HCT116 (cell line): ENCODE measurements around the gene RNH1. TPM values are rescaled to one million over a fixed set of nuclear protein-coding genes. Genes with fewer than 3 reads are reported as not detected.

ENCODE experiments used
- ATAC-seq: fragments of 200-7000 bp; cut with Tn5 transposase; 2 replicates; pipeline ENCODE4 v1.9.1; 2020; ENCODE audit warnings: mild to moderate bottlenecking, moderate library complexity
- BruUV-seq: library from RNA; stranded (reverse); fragments of 400-500 nt; replicated peaks from 2 replicates; lab custom pipeline; 2021; lab: Mats Ljungman, UMichigan
- CTCF ChIA-PET: fragments of 300-600 bp; sonication (Branson Sonifier 250); formaldehyde crosslinking; loops from one replicate; lab custom pipeline; 2021; ENCODE audit warnings: antibody characterized with exemption; lab: Charles Lee
- POLR2A ChIA-PET: fragments of 300-600, 350-600 bp; sonication (Branson Sonifier 250); formaldehyde crosslinking; loops from one replicate; lab custom pipeline; 2021; ENCODE audit warnings: antibody characterized with exemption; lab: Charles Lee
- RAD21 ChIA-PET, 2 experiments: fragments of 300-600 bp; sonication (Branson Sonifier 250); formaldehyde crosslinking; loops; one replicate each; lab custom pipeline; 2023; ENCODE audit warnings: low total read pairs in 2 of 2; ENCODE audit not compliant: uncharacterized antibody in 2 of 2, unreplicated experiment in 2 of 2, low non-redundant PET in 1 of 2; lab: Charles Lee
- DNase-seq: peaks from one replicate; pipeline ENCODE4 v3.0.0-alpha.2; 2010; ENCODE audit warnings: low read depth, low spot score
- H2AFZ ChIP-seq: fragments of 200-600 bp; shearing (Covaris generic), sonication (generic); 2 replicates; pipeline ENCODE4 v1.6.1; 2017; ENCODE audit warnings: low read depth, mixed run types, mixed read lengths, antibody characterized with exemption, low read length; ENCODE audit not compliant: poor library complexity, severe bottlenecking
- H3K27ac ChIP-seq: 2 replicates; pipeline ENCODE4 v1.5.1; 2012; ENCODE audit warnings: low read depth, low read length
- H3K27me3 ChIP-seq: fragments of 200-600 bp; sonication (generic); 2 replicates; pipeline ENCODE4 v1.6.1; 2016; ENCODE audit warnings: mixed run types, low read length, mixed read lengths; ENCODE audit not compliant: insufficient read depth
- H3K36me3 ChIP-seq, 2 experiments: fragments of 200-500 bp in 1 of 2; fragments of 200-600 bp in 1 of 2; sonication (Bioruptor generic) in 1 of 2; sonication (generic) in 1 of 2; 2 replicates each; pipeline versions ENCODE4 v1.5.1 to v1.6.1; 2014 to 2016; ENCODE audit warnings: low read length in 2 of 2, inconsistent platforms in 1 of 2, mixed read lengths in 1 of 2, mixed run types in 1 of 2; ENCODE audit not compliant: insufficient read depth in 2 of 2, control insufficient read depth in 1 of 2
- H3K4me1 ChIP-seq, 2 experiments: fragments of 200-600 bp in 1 of 2; sonication (generic) in 1 of 2; 2 replicates each; pipeline versions ENCODE4 v1.5.1 to v1.6.1; 2012 to 2017; ENCODE audit warnings: low read length in 2 of 2, inconsistent platforms in 1 of 2, mild to moderate bottlenecking in 1 of 2, mixed read lengths in 1 of 2, mixed run types in 1 of 2, moderate library complexity in 1 of 2; ENCODE audit not compliant: insufficient read depth in 2 of 2, control insufficient read depth in 1 of 2
- H3K4me2 ChIP-seq: fragments of 200-600 bp; sonication (generic); 2 replicates; pipeline ENCODE4 v1.6.1; 2017; ENCODE audit warnings: mixed run types, low read length, mixed read lengths
- H3K4me3 ChIP-seq, 2 experiments: fragments of 200-600 bp in 1 of 2; sonication (generic) in 1 of 2; replicated peaks in 1 of 2; 2 replicates each; pipeline ENCODE4 v1.5.1; 2011 to 2016; ENCODE audit warnings: low read length in 2 of 2, control low read depth in 1 of 2, low read depth in 1 of 2, mild to moderate bottlenecking in 1 of 2, mixed read lengths in 1 of 2, mixed run types in 1 of 2
- H3K79me2 ChIP-seq: fragments of 200-600 bp; sonication (generic); 2 replicates; pipeline ENCODE4 v1.6.1; 2017; ENCODE audit warnings: mild to moderate bottlenecking, mixed run types, low read length, moderate library complexity, mixed read lengths; ENCODE audit not compliant: insufficient read depth
- H3K9ac ChIP-seq: fragments of 200-600 bp; sonication (generic); 2 replicates; pipeline ENCODE4 v1.6.1; 2016; ENCODE audit warnings: low read length, mixed read lengths
- H3K9me2 ChIP-seq: fragments of 200-600 bp; sonication (generic), shearing (Covaris generic); 2 replicates; pipeline ENCODE4 v1.6.1; 2017; ENCODE audit warnings: mixed run types, mild to moderate bottlenecking, moderate library complexity; ENCODE audit not compliant: insufficient read depth
- H3K9me3 ChIP-seq, 2 experiments: fragments of 200-500 bp in 1 of 2; fragments of 200-600 bp in 1 of 2; sonication (Bioruptor generic) in 1 of 2; sonication (generic) in 1 of 2; 2 replicates each; pipeline ENCODE4 v1.6.1; 2014 to 2017; ENCODE audit warnings: low read length in 2 of 2, mixed read lengths in 2 of 2, inconsistent platforms in 1 of 2, low read depth in 1 of 2, mild to moderate bottlenecking in 1 of 2, mixed run types in 1 of 2, moderate library complexity in 1 of 2; ENCODE audit not compliant: control insufficient read depth in 1 of 2, insufficient read depth in 1 of 2
- H4K20me1 ChIP-seq: fragments of 200-600 bp; sonication (generic), shearing (Covaris generic); 2 replicates; pipeline ENCODE4 v1.6.1; 2017; ENCODE audit warnings: mixed run types, mild to moderate bottlenecking, moderate library complexity; ENCODE audit not compliant: insufficient read depth
- CBX3 ChIP-seq: IDR thresholded peaks from 2 replicates; pipeline ENCODE4 v1.6.1; 2012; ENCODE audit warnings: low read depth
- EZH2phosphoT487 ChIP-seq: fragments of 200-600 bp; IDR thresholded peaks from 2 replicates; pipeline ENCODE4 v1.6.1; 2018; ENCODE audit warnings: antibody characterized with exemption, borderline replicate concordance
- JUND ChIP-seq: IDR thresholded peaks from 2 replicates; pipeline ENCODE4 v1.6.1; 2012
- POLR2A ChIP-seq: IDR thresholded peaks from 2 replicates; pipeline ENCODE4 v1.7.0; 2011; ENCODE audit warnings: borderline replicate concordance; ENCODE audit not compliant: insufficient read depth, insufficient read length; ENCODE audit errors: extremely low read depth
- RAD21 ChIP-seq: IDR thresholded peaks from 2 replicates; pipeline ENCODE4 v1.6.1; 2012; ENCODE audit warnings: low read depth, mild to moderate bottlenecking
- REST ChIP-seq: IDR thresholded peaks from 2 replicates; pipeline ENCODE4 v1.6.1; 2012; ENCODE audit warnings: low read depth
- SIN3A ChIP-seq: IDR thresholded peaks from 2 replicates; pipeline ENCODE4 v1.6.1; 2012; ENCODE audit warnings: low read depth
- TCF7L2 ChIP-seq: IDR thresholded peaks from 2 replicates; pipeline ENCODE4 v1.7.0; 2011; ENCODE audit warnings: borderline replicate concordance, inconsistent platforms; ENCODE audit not compliant: insufficient read depth, insufficient read length; ENCODE audit errors: extremely low read depth
- ZNF274 ChIP-seq: fragments of 200-500 bp; sonication (Bioruptor generic); IDR thresholded peaks from 2 replicates; pipeline ENCODE4 v1.6.1; 2014; ENCODE audit warnings: mild to moderate bottlenecking, low read depth, low read length, inconsistent platforms
- intact Hi-C: fragments of 100-400 bp; cut with micrococcal nuclease; formaldehyde crosslinking; loops from 2 replicates; pipeline ENCODE4 v1.10.0; 2022
- total RNA-seq: library from RNA; stranded (reverse); gene quantifications from one replicate; pipeline ENCODE4 v1.2.1, GENCODE V29; 2021; ENCODE audit not compliant: unreplicated experiment
- TF ChIP-seq, protein P1 (sequence below): IDR thresholded peaks from 2 replicates; pipeline ENCODE4 v1.6.1; 2012
- TF ChIP-seq, protein P2 (sequence below): IDR thresholded peaks from 2 replicates; pipeline ENCODE4 v1.6.1; 2012

Gene RNH1
- total RNA-seq, 1 experiment from 2014 or later, result 120 TPM

- Histone ChIP-seq H3K36me3 (peaks cover 11 to 23% of the 10 kb centered on the region in 2 experiments; a peak in 3 of 4 replicates), H3K9ac (no peak overlapping the region), H3K4me2 (no peak overlapping the region), H3K27ac (no peak overlapping the region), H3K27me3 (no peaks in the 10 kb centered on the region), H3K4me1 (no peaks in the 10 kb centered on the region), H3K9me3 (no peaks in the 10 kb centered on the region), H4K20me1 (no peaks in the 10 kb centered on the region), H3K4me3 (no peak overlapping the region), H3K79me2 (peaks cover 80% of the 10 kb centered on the region), H3K9me2 (no peaks in the 10 kb centered on the region), H2AFZ (no peak overlapping the region)
- no peak for DNase-seq
- no peak for ATAC-seq
- CTCF ChIA-PET, result no interaction called here
- TF ChIP-seq JUND (no peak), EZH2phosphoT487 (no peak), REST (no peak)
- TF ChIP-seq, protein P1, sequence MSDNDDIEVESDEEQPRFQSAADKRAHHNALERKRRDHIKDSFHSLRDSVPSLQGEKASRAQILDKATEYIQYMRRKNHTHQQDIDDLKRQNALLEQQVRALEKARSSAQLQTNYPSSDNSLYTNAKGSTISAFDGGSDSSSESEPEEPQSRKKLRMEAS, result no peak
- intact Hi-C loops, result no loop called here
- POLR2A ChIA-PET, result no interaction called here
- RAD21 ChIA-PET, result no interaction called here
- BruUV-seq, result no TSS peak
Observed at GRCh38 chr11:457111-457760, 49.8 kb downstream of the RNH1 start.

GRCh38 chr11:456533-456932, 50.5 kb downstream of the RNH1 start:
- no peak overlapping the region for H3K4me3 ChIP-seq
- ChIA-PET CTCF (no interaction called here), POLR2A (no interaction called here), RAD21 (interaction anchor here in 1 of 2 experiments (0.7 kb wide), 1 partner anchor 9 kb away, joined by 4 read pairs; no protein-coding TSS in a partner anchor)
- peaks cover 11 to 26% of the 10 kb centered on the region in 2 experiments; a peak in 3 of 4 replicates for H3K36me3 ChIP-seq
- no peaks in the 10 kb centered on the region for H4K20me1 ChIP-seq
- TF ChIP-seq, protein P2, sequence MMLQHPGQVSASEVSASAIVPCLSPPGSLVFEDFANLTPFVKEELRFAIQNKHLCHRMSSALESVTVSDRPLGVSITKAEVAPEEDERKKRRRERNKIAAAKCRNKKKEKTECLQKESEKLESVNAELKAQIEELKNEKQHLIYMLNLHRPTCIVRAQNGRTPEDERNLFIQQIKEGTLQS, result no peak
- TF ChIP-seq TCF7L2, result no peak
- no peak for TF ChIP-seq SIN3A
- TF ChIP-seq ZNF274, result no peak
- no peak for TF ChIP-seq CBX3
- TF ChIP-seq POLR2A, result no peak
- TF ChIP-seq RAD21, result no peak
- no peak for TF ChIP-seq EZH2phosphoT487
- no peak overlapping the region for H2AFZ ChIP-seq
- H3K79me2 ChIP-seq, result peaks cover 82% of the 10 kb centered on the region
- no peaks in the 10 kb centered on the region for H3K27me3 ChIP-seq
- DNase-seq, result no peak
- H3K4me2 ChIP-seq, result no peak overlapping the region
- H3K27ac ChIP-seq, result no peak overlapping the region
- no peak overlapping the region for H3K9ac ChIP-seq
- intact Hi-C loops, result no loop called here
- H3K9me2 ChIP-seq, result no peaks in the 10 kb centered on the region
- ATAC-seq, result no peak
- H3K4me1 ChIP-seq, result peaks cover 2 to 4% of the 10 kb centered on the region in 2 experiments
- H3K9me3 ChIP-seq, result no peaks in the 10 kb centered on the region
- BruUV-seq, result no TSS peak
